Thyroid gland (tissue), 4 donors: ENCODE measurements around the gene SOX10. TPM values are rescaled to one million over a fixed set of nuclear protein-coding genes. Genes with fewer than 3 reads are reported as not detected.

ENCODE experiments used
- DNase-seq, 2 donors: peaks; one replicate each; pipeline ENCODE4 v3.0.0-alpha.2; 2019
- H3K27ac ChIP-seq, 3 donors: fragments of 200-600 bp; sonication (generic); 1 replicate in 2 of 3; 2 replicates in 1 of 3; pipeline ENCODE4 v1.5.1; 2016 to 2019; ENCODE audit warnings: mild to moderate bottlenecking in 1 of 3, moderate library complexity in 1 of 3
- H3K27me3 ChIP-seq: fragments of 200-600 bp; sonication (generic); one replicate; pipeline ENCODE4 v1.5.1; 2019
- H3K36me3 ChIP-seq, 2 donors: fragments of 200-600 bp; sonication (generic); one replicate each; pipeline ENCODE4 v1.5.1; 2016 to 2019
- H3K4me1 ChIP-seq, 2 donors: fragments of 200-600 bp; sonication (generic); one replicate each; pipeline ENCODE4 v1.5.1; 2017 to 2019
- H3K4me3 ChIP-seq, 3 donors: fragments of 200-600 bp; sonication (generic); replicated peaks in 1 of 3; 1 replicate in 2 of 3; 2 replicates in 1 of 3; pipeline ENCODE4 v1.5.1; 2016; ENCODE audit warnings: mild to moderate bottlenecking in 1 of 3
- H3K9me3 ChIP-seq: fragments of 200-600 bp; sonication (generic); one replicate; pipeline ENCODE4 v1.5.1; 2017
- CTCF ChIP-seq, 6 experiments: fragments of 200-600 bp in 3 of 6; fragments of 450-650 bp in 3 of 6; sonication (generic) in 3 of 6; IDR thresholded peaks; one replicate each; pipeline ENCODE4 v1.5.1; 2016 to 2019; ENCODE audit warnings: antibody characterized with exemption in 6 of 6, mild to moderate bottlenecking in 2 of 6, inconsistent platforms in 1 of 6, moderate library complexity in 1 of 6
- POLR2A ChIP-seq, 2 donors: fragments of 450-650 bp; IDR thresholded peaks; one replicate each; pipeline ENCODE4 v1.6.1; 2017; ENCODE audit warnings: antibody characterized with exemption in 2 of 2, mild to moderate bottlenecking in 2 of 2, moderate library complexity in 1 of 2
- WGBS, 2 donors: methylation state at CpG; one replicate each; pipeline ENCODE4 v1.1.5; 2017; 5-methylcytosine and 5-hydroxymethylcytosine counted together
- intact Hi-C: fragments of 100-400 bp; cut with DNase I; formaldehyde crosslinking; loops from one replicate; pipeline ENCODE4 v1.15.1; 2023
- total RNA-seq, 4 donors: library from RNA; depleted of rRNA; stranded (reverse); fragments of >200 nt; gene quantifications; one replicate each; pipeline ENCODE4 v1.2.3, GENCODE V29; 2016

Gene SOX10
- total RNA-seq, 4 donors from 2014 or later = 0.34 TPM; not detected in 3

GRCh38 chr22:37968452-37969251 lies 15.7 kb downstream of the SOX10 start:
- H3K4me1 ChIP-seq = no peaks in the 10 kb centered on the region
- H3K36me3 ChIP-seq = peaks cover 19 to 35% of the 10 kb centered on the region in 2 donors
- no peaks in the 10 kb centered on the region for H3K27me3 ChIP-seq
- no peaks in the 10 kb centered on the region for H3K9me3 ChIP-seq
- no peak for DNase-seq
- 89 to 93% methylated on average over 5 of the region's 5 CpGs for WGBS, 2 donors
- H3K4me3 ChIP-seq = no peak overlapping the region
- TF ChIP-seq POLR2A (IDR thresholded peaks at IDR 0.05) (no peak), CTCF (IDR thresholded peaks at IDR 0.05) (no peak)
- intact Hi-C loops = loop anchor here (5.0 kb wide), 1 partner anchor 151 kb away; no protein-coding TSS in a partner anchor
- no peak overlapping the region for H3K27ac ChIP-seq

- Histone ChIP-seq H3K27ac (no peak overlapping the region), H3K4me1 (no peaks in the 10 kb centered on the region), H3K27me3 (no peaks in the 10 kb centered on the region), H3K9me3 (no peaks in the 10 kb centered on the region), H3K4me3 (no peak overlapping the region), H3K36me3 (peaks cover 23 to 40% of the 10 kb centered on the region in 2 donors)
- WGBS, 2 donors = 86 to 87% methylated on average over 14 of the region's 14 CpGs
- TF ChIP-seq POLR2A (IDR thresholded peaks at IDR 0.05) = no peak
- TF ChIP-seq CTCF (IDR thresholded peaks at IDR 0.05) = no peak
- intact Hi-C loops = loop anchor here (5.0 kb wide), 1 partner anchor 151 kb away; no protein-coding TSS in a partner anchor
- no peak for DNase-seq
Observed at GRCh38 chr22:37967637-37968451, 16.5 kb downstream of the SOX10 start.

GRCh38 chr22:37967147-37967546 lies 17.2 kb downstream of the SOX10 start:
- peaks cover 28 to 43% of the 10 kb centered on the region in 2 donors for H3K36me3 ChIP-seq
- no peaks in the 10 kb centered on the region for H3K9me3 ChIP-seq
- H3K4me3 ChIP-seq = no peak overlapping the region
- DNase-seq = no peak
- H3K4me1 ChIP-seq = no peaks in the 10 kb centered on the region
- no peak overlapping the region for H3K27ac ChIP-seq
- intact Hi-C loops = loop anchor here (5.0 kb wide), 1 partner anchor 150 kb away; no protein-coding TSS in a partner anchor
- TF ChIP-seq CTCF (IDR thresholded peaks at IDR 0.05) (no peak), POLR2A (IDR thresholded peaks at IDR 0.05) (no peak)
- no peaks in the 10 kb centered on the region for H3K27me3 ChIP-seq
- 60 to 64% methylated on average over 1 of the region's 1 CpG for WGBS, 2 donors

- H3K4me1 ChIP-seq = no peaks in the 10 kb centered on the region
Observed at GRCh38 chr22:37965940-37966664, 18.3 kb downstream of the SOX10 start.

More at GRCh38 chr22:37965940-37966664, 18.3 kb downstream of the SOX10 start:
- no peak for TF ChIP-seq POLR2A (IDR thresholded peaks at IDR 0.05)
- TF ChIP-seq CTCF (IDR thresholded peaks at IDR 0.05) = no peak
- WGBS, 2 donors = 75 to 83% methylated on average over 9 of the region's 9 CpGs
- no peak for DNase-seq
- no peaks in the 10 kb centered on the region for H3K9me3 ChIP-seq
- H3K36me3 ChIP-seq = peaks cover 38 to 45% of the 10 kb centered on the region in 2 donors
- H3K27ac ChIP-seq = no peak overlapping the region
- no peak overlapping the region for H3K4me3 ChIP-seq
- no peaks in the 10 kb centered on the region for H3K27me3 ChIP-seq
- intact Hi-C loops = loop anchor here (5.0 kb wide), 1 partner anchor 149 kb away; no protein-coding TSS in a partner anchor
